Naive thymus-derived CD4-positive, alpha-beta T cell (primary cell): ENCODE measurements around the gene SFN. TPM values are rescaled to one million over a fixed set of nuclear protein-coding genes. Genes with fewer than 3 reads are reported as not detected.

Experiments
- ATAC-seq: fragments of 150-1000 bp; cut with Tn5 transposase; 2 replicates; pipeline ENCODE4 v1.10.0; 2021; ENCODE audit warnings: mild to moderate bottlenecking, moderate library complexity
- CTCF ChIA-PET: fragments of 350-600 bp; sonication (Branson Sonifier 250); formaldehyde crosslinking; loops from one replicate; lab custom pipeline; 2021; ENCODE audit warnings: antibody characterized with exemption; lab: Charles Lee
- POLR2A ChIA-PET: fragments of 350-600 bp; sonication (Branson Sonifier 250); formaldehyde crosslinking; loops from one replicate; lab custom pipeline; 2021; ENCODE audit warnings: antibody characterized with exemption, inconsistent platforms; lab: Charles Lee
- DNase-seq, 9 donors: peaks; one replicate each; pipeline versions ENCODE4 v3.0.0 to v3.0.0-alpha.2; 2020 to 2022; ENCODE audit warnings: mixed read lengths in 1 of 9
- H3K27ac ChIP-seq: one replicate; pipeline ENCODE4 v1.7.0; 2013; ENCODE audit warnings: mild to moderate bottlenecking, low read depth, low read length, moderate library complexity
- H3K27me3 ChIP-seq, 2 donors: one replicate each; pipeline ENCODE4 v1.7.0; 2013; ENCODE audit warnings: low read length in 2 of 2, mild to moderate bottlenecking in 2 of 2, moderate library complexity in 2 of 2; ENCODE audit not compliant: control insufficient read depth in 2 of 2, insufficient read depth in 2 of 2
- H3K36me3 ChIP-seq, 3 experiments: 1 replicate in 2 of 3; 2 replicates in 1 of 3; pipeline ENCODE4 v1.7.0; 2013; ENCODE audit warnings: low read length in 3 of 3, mild to moderate bottlenecking in 3 of 3, moderate library complexity in 1 of 3; ENCODE audit not compliant: insufficient read depth in 3 of 3, control insufficient read depth in 2 of 3
- H3K4me1 ChIP-seq, 2 donors: one replicate each; pipeline ENCODE4 v1.7.0; 2013; ENCODE audit warnings: low read length in 2 of 2, mild to moderate bottlenecking in 2 of 2, moderate library complexity in 1 of 2; ENCODE audit not compliant: control insufficient read depth in 2 of 2, insufficient read depth in 2 of 2
- H3K4me3 ChIP-seq: 2 replicates; pipeline ENCODE4 v1.7.0; 2013; ENCODE audit warnings: mild to moderate bottlenecking, low read length
- H3K9me3 ChIP-seq, 3 experiments: 1 replicate in 2 of 3; 2 replicates in 1 of 3; pipeline ENCODE4 v1.7.0; 2013; ENCODE audit warnings: low read length in 3 of 3; ENCODE audit not compliant: control insufficient read depth in 2 of 3
- H3K27ac Mint-ChIP-seq, 9 donors: one replicate each; pipeline ENCODE4 v1.8.0; 2020 to 2022; ENCODE audit warnings: mixed read lengths in 9 of 9, mild to moderate bottlenecking in 8 of 9, moderate library complexity in 5 of 9, inconsistent platforms in 2 of 9
- H3K27me3 Mint-ChIP-seq, 5 donors: one replicate each; pipeline ENCODE4 v1.8.0; 2021 to 2022; ENCODE audit warnings: mixed read lengths in 5 of 5, mild to moderate bottlenecking in 1 of 5
- H3K36me3 Mint-ChIP-seq, 5 donors: one replicate each; pipeline ENCODE4 v1.8.0; 2020 to 2022; ENCODE audit warnings: mixed read lengths in 5 of 5, mild to moderate bottlenecking in 3 of 5, inconsistent platforms in 1 of 5
- H3K4me1 Mint-ChIP-seq, 7 donors: one replicate each; pipeline ENCODE4 v1.8.0; 2020 to 2022; ENCODE audit warnings: mixed read lengths in 7 of 7, mild to moderate bottlenecking in 3 of 7, inconsistent platforms in 1 of 7
- H3K4me3 Mint-ChIP-seq, 10 donors: one replicate each; pipeline ENCODE4 v1.8.0; 2020 to 2022; ENCODE audit warnings: mild to moderate bottlenecking in 10 of 10, mixed read lengths in 10 of 10, moderate library complexity in 6 of 10, inconsistent platforms in 2 of 10
- H3K9me3 Mint-ChIP-seq, 11 donors: one replicate each; pipeline ENCODE4 v1.8.0; 2020 to 2022; ENCODE audit warnings: mixed read lengths in 11 of 11, mild to moderate bottlenecking in 4 of 11, inconsistent platforms in 1 of 11, moderate library complexity in 1 of 11
- intact Hi-C, 2 donors: fragments of 100-400 bp; cut with micrococcal nuclease; formaldehyde crosslinking; loops; one replicate each; pipeline ENCODE4 v1.15.1; 2023
- polyA plus RNA-seq, 2 donors: library from polyadenylated mRNA; unstranded; fragments of 300-500 nt; fragmentation: Illumina TruSeq; gene quantifications; one replicate each; pipeline ENCODE4 v1.2.3, GENCODE V29; 2021
- total RNA-seq, 6 experiments: library from RNA in 5 of 6; stranded (reverse) in 5 of 6; gene quantifications; 1 replicate in 5 of 6; 2 replicates in 1 of 6; pipeline ENCODE4 v1.2.3 and lab custom pipeline; 2021 to 2026

SFN gene
- total and polyA plus RNA-seq, 7 experiments from 2014 or later = 0.74 to 1.9 (median 1.4) TPM; not detected in 2

DNA sequence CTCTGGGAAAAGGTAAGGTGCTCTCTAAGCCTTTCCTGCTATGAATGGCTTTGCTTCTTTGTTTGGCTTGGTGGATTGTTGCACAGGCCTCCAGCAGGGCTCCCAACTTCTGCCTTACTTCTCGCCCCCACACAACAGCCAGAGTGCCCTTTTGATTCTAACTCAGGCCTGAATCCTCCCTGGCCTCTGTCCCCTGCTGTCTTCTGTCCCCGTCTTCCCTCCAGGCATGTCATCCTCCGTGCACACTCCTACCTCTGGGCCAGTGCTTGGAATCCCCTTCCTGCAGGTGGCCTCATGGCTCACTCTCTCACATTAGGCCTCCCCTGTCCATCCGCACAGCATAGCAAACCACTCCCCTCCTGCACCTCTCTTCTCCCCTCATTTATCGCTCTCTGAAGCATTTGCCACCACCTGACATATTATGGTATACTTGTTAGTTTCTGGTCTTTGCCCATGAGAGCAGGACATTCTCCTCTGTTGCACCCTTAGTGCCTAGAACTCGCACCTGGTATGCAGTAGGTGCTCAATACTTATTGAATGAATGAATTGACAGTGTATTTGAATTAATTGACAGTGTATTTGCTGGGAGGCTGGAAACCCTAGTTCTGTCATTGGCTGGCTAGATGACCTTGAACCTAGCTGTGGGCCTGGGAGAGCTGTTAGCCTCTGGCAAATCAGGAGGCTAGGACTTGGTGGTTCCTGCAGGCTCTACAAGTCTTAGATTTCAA, 33.6 kb upstream of the SFN start:
- H3K4me3 ChIP-seq = peak overlapping the region; percentile 14
- peaks cover 59 to 89% (median 83%) of the 10 kb centered on the region in 7 donors for H3K4me1 Mint-ChIP-seq

DNA sequence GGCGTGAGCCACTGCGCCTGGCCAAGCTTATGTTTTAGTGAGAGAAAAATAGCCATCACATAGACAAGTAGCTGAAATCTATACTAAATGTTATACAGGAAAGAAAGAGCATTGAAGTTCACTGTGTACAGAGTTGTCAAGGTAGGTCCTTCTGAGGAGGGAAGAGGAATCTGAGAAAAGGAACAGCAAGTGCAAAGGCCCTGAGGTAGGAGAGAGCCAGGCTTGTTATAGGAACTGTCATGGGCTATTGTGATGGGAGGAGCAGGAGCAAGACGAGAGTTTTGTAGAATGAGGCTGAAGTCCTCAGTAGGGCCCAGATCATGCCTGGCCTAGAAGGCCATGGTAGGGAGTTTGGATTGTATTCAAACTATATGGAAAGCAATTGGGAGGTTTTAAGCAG, 31.9 kb upstream of the SFN start:
- H3K27ac ChIP-seq = peak overlapping the region; percentile 99
- H3K4me1 ChIP-seq = peaks cover 57 to 63% of the 10 kb centered on the region in 2 donors
- CTCF ChIA-PET = interaction anchor here (1.7 kb wide), 1 partner anchor 20 kb away, joined by 5 read pairs; no protein-coding TSS in a partner anchor
- ATAC-seq = no peak
- H3K36me3 ChIP-seq = peaks cover 13 to 36% (median 17%) of the 10 kb centered on the region in 3 experiments
- no peaks in the 10 kb centered on the region for H3K9me3 ChIP-seq
- peaks cover 53 to 82% (median 81%) of the 10 kb centered on the region in 7 donors for H3K4me1 Mint-ChIP-seq
- DNase-seq = no peak
- peak overlapping the region in 6 of 10 donors; percentile 0 to 45 (median 8) for H3K4me3 Mint-ChIP-seq
- H3K27me3 ChIP-seq = no peaks in the 10 kb centered on the region
- H3K27me3 Mint-ChIP-seq = no peaks in the 10 kb centered on the region
- H3K36me3 Mint-ChIP-seq = peaks cover 0 to 56% (median 10%) of the 10 kb centered on the region in 5 donors
- POLR2A ChIA-PET = interaction anchor here (1.0 to 1.9 kb wide), 4 partner anchors 10 to 59 kb away, joined by 3 to 5 read pairs (median 5); partner anchors contain the start of genes GPN2 and SFN
- intact Hi-C loops = no loop called here
- H3K9me3 Mint-ChIP-seq = no peaks in the 10 kb centered on the region
- H3K27ac Mint-ChIP-seq = peak overlapping the region; percentile 76 to 100 (median 98)
- H3K4me3 ChIP-seq = no peak overlapping the region

More for the DNA sequence above, 33.6 kb upstream of the SFN start:
- Histone ChIP-seq H3K9me3 (no peaks in the 10 kb centered on the region), H3K4me1 (peaks cover 59 to 67% of the 10 kb centered on the region in 2 donors), H3K27me3 (no peaks in the 10 kb centered on the region), H3K36me3 (peaks cover 5 to 20% (median 13%) of the 10 kb centered on the region in 3 experiments), H3K27ac (peak overlapping the region; percentile 99)
- ChIA-PET CTCF (interaction anchor here (1.4 kb wide), 1 partner anchor 19 kb away, joined by 9 read pairs; no protein-coding TSS in a partner anchor), POLR2A (interaction anchor here (0.6 to 1.9 kb wide), 3 partner anchors 8 to 524 kb away, joined by 3 to 5 read pairs (median 5); partner anchors contain the start of gene GPN2)
- Mint-ChIP-seq H3K9me3 (no peaks in the 10 kb centered on the region), H3K27ac (peak overlapping the region; percentile 90 to 100 (median 95)), H3K4me3 (peak overlapping the region; percentile 87 to 99 (median 92)), H3K27me3 (no peaks in the 10 kb centered on the region), H3K36me3 (peaks cover 0 to 46% (median 5%) of the 10 kb centered on the region in 5 donors)
- DNase-seq = no peak
- no peak for ATAC-seq
- intact Hi-C loops = no loop called here

DNA sequence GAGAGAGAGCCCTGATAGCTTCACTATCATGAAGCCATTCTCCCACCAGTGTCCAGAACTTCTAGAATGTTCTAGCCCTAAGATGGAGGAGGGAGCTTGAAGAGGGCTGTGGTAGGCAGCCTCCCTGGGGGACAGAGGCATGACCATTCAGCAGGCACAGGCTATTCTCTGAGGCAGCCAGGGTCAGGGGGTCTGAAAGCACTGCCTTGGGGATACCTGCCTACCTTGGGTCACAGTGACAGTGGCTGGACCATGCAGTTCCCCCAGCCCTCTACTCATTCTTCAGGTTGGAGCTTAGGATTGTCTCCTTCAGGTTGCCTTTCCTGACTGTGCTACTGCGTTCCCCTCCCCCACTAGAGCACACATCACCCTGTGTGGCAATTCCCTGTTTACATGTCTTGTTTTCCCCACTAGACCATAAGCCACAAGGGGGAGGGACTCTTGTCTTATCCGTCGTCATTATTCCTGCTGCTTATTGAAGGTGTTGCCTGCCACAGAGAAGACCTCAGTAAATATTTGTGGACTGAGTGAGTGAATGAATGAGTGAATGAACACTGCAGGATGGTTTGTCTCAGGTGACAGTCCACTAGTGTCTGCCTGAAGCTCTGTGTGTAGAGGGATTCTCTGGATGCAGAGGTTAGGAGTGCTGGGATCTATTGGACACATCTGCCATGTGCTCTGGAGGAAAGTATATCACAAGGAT, 31.3 kb upstream of the SFN start:
- H3K27me3 ChIP-seq = no peaks in the 10 kb centered on the region
- DNase-seq (peak in 1 of 9 donors; percentile 14), ATAC-seq (no peak)
- H3K9me3 ChIP-seq = no peaks in the 10 kb centered on the region
- ChIA-PET POLR2A (interaction anchor here (0.6 to 3.1 kb wide), 5 partner anchors 10 to 69 kb away, joined by 5 to 34 read pairs (median 12); partner anchors contain the start of genes GPATCH3 and PIGV), CTCF (interaction anchor here (0.9 to 2.7 kb wide), 4 partner anchors 9 to 218 kb away, joined by 3 to 13 read pairs (median 4); partner anchors contain the start of gene PIGV)
- intact Hi-C loops = loop anchor here (2.0 kb wide), 3 partner anchors 21 to 359 kb away; partner anchors contain the start of gene HMGN2 (in 1 of the 2)
- H3K36me3 ChIP-seq = peaks cover 13 to 39% (median 17%) of the 10 kb centered on the region in 3 experiments
- Mint-ChIP-seq H3K4me1 (peaks cover 54 to 82% (median 78%) of the 10 kb centered on the region in 7 donors), H3K27ac (peak overlapping the region; percentile 95 to 100 (median 99)), H3K27me3 (no peaks in the 10 kb centered on the region), H3K9me3 (no peaks in the 10 kb centered on the region), H3K4me3 (peak overlapping the region in 5 of 10 donors; percentile 0 to 86 (median 35)), H3K36me3 (peaks cover 0 to 58% (median 10%) of the 10 kb centered on the region in 5 donors)
- peak overlapping the region; percentile 99 for H3K27ac ChIP-seq
- H3K4me3 ChIP-seq = no peak overlapping the region
- H3K4me1 ChIP-seq = peaks cover 54 to 62% of the 10 kb centered on the region in 2 donors

DNA sequence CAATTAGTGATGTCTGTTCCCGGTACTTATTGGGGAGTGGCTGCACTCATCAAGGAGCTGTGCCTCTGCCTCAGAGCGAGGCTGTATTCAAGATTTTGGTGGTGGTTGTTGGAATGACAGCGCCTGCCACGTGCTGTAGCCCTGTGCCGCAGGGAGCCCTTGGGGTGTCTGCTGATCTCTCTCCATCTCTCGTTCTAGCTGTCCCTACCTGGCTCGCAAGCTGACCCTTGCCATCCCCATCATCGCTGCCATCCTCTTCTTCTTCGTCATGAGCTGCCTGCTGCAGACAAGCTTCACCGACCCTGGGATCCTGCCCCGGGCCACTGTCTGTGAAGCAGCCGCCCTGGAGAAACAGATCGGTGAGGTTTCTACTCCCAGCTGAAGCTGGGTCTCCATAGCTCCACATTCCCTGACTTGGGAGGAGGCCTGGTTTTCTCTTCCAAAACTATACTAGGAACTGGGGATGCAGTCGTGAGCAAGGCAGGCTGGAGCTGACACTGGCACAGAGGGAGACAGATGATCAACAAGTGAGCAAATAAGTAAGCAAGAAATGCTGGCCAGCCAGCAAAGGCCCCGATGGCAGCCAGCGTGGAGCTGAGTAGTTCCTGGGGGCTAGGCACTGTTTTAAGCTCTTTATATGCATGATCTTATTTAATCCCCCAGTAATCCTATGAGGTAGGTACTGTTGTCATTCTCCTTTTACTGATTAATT, 30.5 kb upstream of the SFN start:
- Histone ChIP-seq H3K4me3 (no peak overlapping the region), H3K4me1 (peaks cover 53 to 60% of the 10 kb centered on the region in 2 donors), H3K27ac (peak overlapping the region; percentile 99), H3K27me3 (no peaks in the 10 kb centered on the region), H3K9me3 (no peaks in the 10 kb centered on the region), H3K36me3 (peaks cover 13 to 39% (median 17%) of the 10 kb centered on the region in 3 experiments)
- Mint-ChIP-seq H3K27ac (peak overlapping the region; percentile 95 to 100 (median 99)), H3K4me3 (peak overlapping the region in 9 of 10 donors; percentile 39 to 87 (median 82)), H3K4me1 (peaks cover 52 to 80% (median 75%) of the 10 kb centered on the region in 7 donors), H3K36me3 (peaks cover 0 to 56% (median 10%) of the 10 kb centered on the region in 5 donors), H3K27me3 (no peaks in the 10 kb centered on the region), H3K9me3 (no peaks in the 10 kb centered on the region)
- DNase-seq = no peak
- intact Hi-C loops = loop anchor here (2.0 kb wide), 3 partner anchors 22 to 360 kb away; partner anchors contain the start of gene HMGN2 (in 1 of the 2)
- ATAC-seq = no peak
- CTCF ChIA-PET = interaction anchor here (0.8 to 2.8 kb wide), 6 partner anchors 9 to 230 kb away, joined by 3 to 27 read pairs (median 6); partner anchors contain the start of gene PIGV
- POLR2A ChIA-PET = interaction anchor here (0.6 to 3.1 kb wide), 10 partner anchors 9 to 360 kb away, joined by 3 to 34 read pairs (median 6); partner anchors contain the start of genes GPATCH3, GPN2, HMGN2 and PIGV

DNA sequence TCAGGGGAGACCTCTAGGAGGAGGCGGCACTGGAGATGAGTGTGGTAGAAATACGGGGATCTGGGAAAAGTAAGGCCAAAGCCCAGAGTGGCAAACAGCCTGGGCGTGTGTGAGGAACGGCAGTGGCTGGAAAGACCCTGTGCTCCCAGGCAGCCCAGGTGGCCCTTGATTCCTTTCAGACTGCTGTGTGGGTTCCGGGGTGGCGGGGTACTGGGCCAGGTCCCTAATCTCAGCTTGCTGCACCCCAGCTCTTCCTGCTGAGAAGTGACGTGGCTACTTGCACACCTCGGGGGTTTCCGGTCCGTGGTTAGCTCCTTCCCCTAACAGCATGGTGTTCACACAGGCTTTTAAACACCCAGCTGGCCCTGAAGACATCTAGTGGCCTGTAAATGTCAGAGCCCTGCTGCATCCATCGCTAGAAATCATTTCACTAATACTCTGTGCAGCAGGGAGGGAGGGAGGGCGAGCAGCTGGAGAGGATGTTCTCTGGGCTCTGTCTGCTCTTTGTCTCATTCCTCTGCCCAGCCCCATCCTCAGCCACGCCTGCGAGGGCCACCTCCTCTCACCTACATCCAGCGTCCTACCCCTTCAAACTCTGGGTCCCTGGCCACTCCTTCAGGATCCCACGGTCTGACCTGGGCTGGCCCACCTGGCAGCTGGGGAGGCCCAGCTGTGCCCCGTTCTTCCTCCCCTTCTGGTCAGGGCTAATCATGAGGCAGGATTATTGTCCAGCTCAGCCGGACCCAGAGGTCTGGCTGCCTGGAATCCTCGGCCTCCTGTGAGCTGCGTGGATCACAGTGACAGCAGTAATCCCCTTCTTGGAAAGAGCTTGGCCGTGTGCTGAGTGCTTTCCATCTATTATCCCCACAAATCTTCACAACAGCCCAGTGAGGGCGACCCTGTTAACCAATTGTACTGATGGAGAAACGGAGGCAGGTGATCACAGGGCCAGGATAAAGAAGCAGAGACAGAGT, 29.2 kb upstream of the SFN start:
- peaks cover 13 to 50% (median 17%) of the 10 kb centered on the region in 3 experiments for H3K36me3 ChIP-seq
- DNase-seq = peak; percentile 59 to 95 (median 88)
- CTCF ChIA-PET = interaction anchor here (0.6 to 2.8 kb wide), 19 partner anchors 9 to 1233 kb away, joined by 3 to 27 read pairs (median 4); partner anchors contain the start of gene PIGV
- Mint-ChIP-seq H3K4me3 (peak overlapping the region; percentile 69 to 87 (median 84)), H3K27me3 (no peaks in the 10 kb centered on the region), H3K9me3 (no peaks in the 10 kb centered on the region), H3K27ac (peak overlapping the region; percentile 95 to 100 (median 99)), H3K4me1 (peaks cover 50 to 75% (median 64%) of the 10 kb centered on the region in 7 donors), H3K36me3 (peaks cover 4 to 51% (median 11%) of the 10 kb centered on the region in 5 donors)
- H3K27me3 ChIP-seq = no peaks in the 10 kb centered on the region
- peak overlapping the region; percentile 59 for H3K4me3 ChIP-seq
- H3K27ac ChIP-seq = peak overlapping the region; percentile 99
- no peaks in the 10 kb centered on the region for H3K9me3 ChIP-seq
- peak; percentile 97 for ATAC-seq
- POLR2A ChIA-PET = interaction anchor here (0.5 to 3.1 kb wide), 21 partner anchors 9 to 1059 kb away, joined by 3 to 34 read pairs (median 4); partner anchors contain the start of genes GPATCH3, GPN2, HMGN2 and KDF1
- H3K4me1 ChIP-seq = peaks cover 49% of the 10 kb centered on the region in 2 donors
- intact Hi-C loops = loop anchor here (1.0 to 2.0 kb wide), 8 partner anchors 13 to 361 kb away; partner anchors contain the start of gene HMGN2 (in 1 of the 2)
